Activated T-helper 1 cell treated with anti-CD3 and anti-CD28 coated beads, Interleukin-12 subunit alpha, Interleukin-12 subunit beta, Interleukin-2, Interleukin-4 antibody, amounts not matched to agents 30 ng/mL and 10 ng/mL and 1 ng/mL, durations not matched to agents 14 hours and 24 hours and 36 hours (primary cell): ENCODE data around the gene CA10. TPM values are rescaled to one million over a fixed set of nuclear protein-coding genes. Genes with fewer than 3 reads are reported as not detected.

Source experiments
- DNase-seq: peaks from one replicate; pipeline ENCODE4 v3.0.0; 2021; ENCODE audit warnings: low spot score
- H3K27ac Mint-ChIP-seq: one replicate; pipeline ENCODE4 v1.8.0; 2021; ENCODE audit warnings: mild to moderate bottlenecking, mixed read lengths
- H3K27me3 Mint-ChIP-seq: one replicate; pipeline ENCODE4 v1.8.0; 2022; ENCODE audit warnings: mild to moderate bottlenecking, moderate library complexity, mixed read lengths; ENCODE audit not compliant: insufficient read depth
- H3K36me3 Mint-ChIP-seq: one replicate; pipeline ENCODE4 v1.8.0; 2021; ENCODE audit warnings: low read depth, mixed read lengths
- H3K4me1 Mint-ChIP-seq: one replicate; pipeline ENCODE4 v1.8.0; 2021; ENCODE audit warnings: low read depth, mixed read lengths
- H3K4me3 Mint-ChIP-seq: one replicate; pipeline ENCODE4 v1.8.0; 2021; ENCODE audit warnings: mild to moderate bottlenecking, moderate library complexity, mixed read lengths
- H3K9me3 Mint-ChIP-seq: one replicate; pipeline ENCODE4 v1.8.0; 2021; ENCODE audit warnings: mixed read lengths
- intact Hi-C: fragments of 100-400 bp; cut with micrococcal nuclease; formaldehyde crosslinking; loops from one replicate; pipeline ENCODE4 v1.15.1; 2024
- total RNA-seq: library from RNA; stranded (reverse); gene quantifications from 2 replicates; pipeline ENCODE4 v1.2.3, GENCODE V29; 2022

Gene CA10
- total RNA-seq, 1 donor from 2014 or later, result not detected

- intact Hi-C loops, result no loop called here
- Mint-ChIP-seq H3K4me3 (no peak overlapping the region), H3K4me1 (no peaks in the 10 kb centered on the region), H3K9me3 (peaks cover 4% of the 10 kb centered on the region), H3K27ac (no peak overlapping the region), H3K27me3 (peaks cover 2% of the 10 kb centered on the region), H3K36me3 (no peaks in the 10 kb centered on the region)
- no peak for DNase-seq
Measured at GRCh38 chr17:52079496-52079895, 79.0 kb downstream of the CA10 start.

- Mint-ChIP-seq H3K4me1 (no peaks in the 10 kb centered on the region), H3K36me3 (no peaks in the 10 kb centered on the region), H3K4me3 (no peak overlapping the region), H3K9me3 (peaks cover 7% of the 10 kb centered on the region), H3K27ac (no peak overlapping the region), H3K27me3 (peaks cover 2% of the 10 kb centered on the region)
- intact Hi-C loops, result no loop called here
- no peak for DNase-seq
Measured at GRCh38 chr17:52071712-52072111, 86.8 kb downstream of the CA10 start.

GRCh38 chr17:52064791-52065211 lies 93.7 kb downstream of the CA10 start:
- peaks cover 15% of the 10 kb centered on the region for H3K9me3 Mint-ChIP-seq
- intact Hi-C loops, result no loop called here
- H3K36me3 Mint-ChIP-seq, result no peaks in the 10 kb centered on the region
- no peaks in the 10 kb centered on the region for H3K4me1 Mint-ChIP-seq
- H3K4me3 Mint-ChIP-seq, result no peak overlapping the region
- H3K27me3 Mint-ChIP-seq, result no peaks in the 10 kb centered on the region
- H3K27ac Mint-ChIP-seq, result no peak overlapping the region
- no peak for DNase-seq

GRCh38 chr17:52049496-52049895 lies 109.0 kb downstream of the CA10 start:
- H3K36me3 Mint-ChIP-seq, result no peaks in the 10 kb centered on the region
- no peaks in the 10 kb centered on the region for H3K9me3 Mint-ChIP-seq
- intact Hi-C loops, result no loop called here
- H3K4me3 Mint-ChIP-seq, result no peak overlapping the region
- no peak overlapping the region for H3K27ac Mint-ChIP-seq
- peaks cover 2% of the 10 kb centered on the region for H3K27me3 Mint-ChIP-seq
- no peak for DNase-seq
- H3K4me1 Mint-ChIP-seq, result no peaks in the 10 kb centered on the region

- H3K9me3 Mint-ChIP-seq, result no peaks in the 10 kb centered on the region
- DNase-seq, result no peak
- intact Hi-C loops, result no loop called here
- H3K27me3 Mint-ChIP-seq, result peaks cover 2% of the 10 kb centered on the region
- no peak overlapping the region for H3K4me3 Mint-ChIP-seq
- no peak overlapping the region for H3K27ac Mint-ChIP-seq
- H3K4me1 Mint-ChIP-seq, result no peaks in the 10 kb centered on the region
- H3K36me3 Mint-ChIP-seq, result no peaks in the 10 kb centered on the region
Measured at GRCh38 chr17:52049051-52049450, 109.5 kb downstream of the CA10 start.

- H3K36me3 Mint-ChIP-seq, result no peaks in the 10 kb centered on the region
- H3K4me3 Mint-ChIP-seq, result no peak overlapping the region
- peaks cover under 1% of the 10 kb centered on the region for H3K27me3 Mint-ChIP-seq
- H3K27ac Mint-ChIP-seq, result no peak overlapping the region
- intact Hi-C loops, result no loop called here
- no peaks in the 10 kb centered on the region for H3K9me3 Mint-ChIP-seq
- H3K4me1 Mint-ChIP-seq, result no peaks in the 10 kb centered on the region
- no peak for DNase-seq
Measured at GRCh38 chr17:52048137-52048898, 110.2 kb downstream of the CA10 start.

GRCh38 chr17:52047086-52047485 lies 111.4 kb downstream of the CA10 start:
- Mint-ChIP-seq H3K27me3 (no peaks in the 10 kb centered on the region), H3K4me1 (no peaks in the 10 kb centered on the region), H3K9me3 (no peaks in the 10 kb centered on the region), H3K4me3 (no peak overlapping the region), H3K36me3 (no peaks in the 10 kb centered on the region), H3K27ac (no peak overlapping the region)
- intact Hi-C loops, result no loop called here
- DNase-seq, result no peak

- Mint-ChIP-seq H3K4me1 (no peaks in the 10 kb centered on the region), H3K9me3 (no peaks in the 10 kb centered on the region), H3K27me3 (no peaks in the 10 kb centered on the region), H3K27ac (no peak overlapping the region), H3K4me3 (no peak overlapping the region), H3K36me3 (no peaks in the 10 kb centered on the region)
- no peak for DNase-seq
- intact Hi-C loops, result no loop called here
Measured at GRCh38 chr17:52041123-52041617, 117.3 kb downstream of the CA10 start.

- DNase-seq, result no peak
- no peak overlapping the region for H3K27ac Mint-ChIP-seq
- no peaks in the 10 kb centered on the region for H3K36me3 Mint-ChIP-seq
- intact Hi-C loops, result no loop called here
- no peaks in the 10 kb centered on the region for H3K4me1 Mint-ChIP-seq
- no peaks in the 10 kb centered on the region for H3K9me3 Mint-ChIP-seq
- H3K27me3 Mint-ChIP-seq, result no peaks in the 10 kb centered on the region
- H3K4me3 Mint-ChIP-seq, result no peak overlapping the region
Measured at GRCh38 chr17:52036416-52036815, 122.1 kb downstream of the CA10 start.

- DNase-seq, result no peak
- H3K36me3 Mint-ChIP-seq, result no peaks in the 10 kb centered on the region
- H3K27me3 Mint-ChIP-seq, result no peaks in the 10 kb centered on the region
- no peaks in the 10 kb centered on the region for H3K4me1 Mint-ChIP-seq
- no peak overlapping the region for H3K27ac Mint-ChIP-seq
- no peak overlapping the region for H3K4me3 Mint-ChIP-seq
- no peaks in the 10 kb centered on the region for H3K9me3 Mint-ChIP-seq
- intact Hi-C loops, result no loop called here
Measured at GRCh38 chr17:52035336-52035915, 123.1 kb downstream of the CA10 start.

GRCh38 chr17:52032454-52032853 lies 126.1 kb downstream of the CA10 start:
- DNase-seq, result no peak
- Mint-ChIP-seq H3K4me3 (no peak overlapping the region), H3K27ac (no peak overlapping the region), H3K27me3 (no peaks in the 10 kb centered on the region), H3K9me3 (no peaks in the 10 kb centered on the region), H3K36me3 (no peaks in the 10 kb centered on the region), H3K4me1 (no peaks in the 10 kb centered on the region)
- intact Hi-C loops, result no loop called here

- DNase-seq, result no peak
- intact Hi-C loops, result no loop called here
- Mint-ChIP-seq H3K9me3 (no peaks in the 10 kb centered on the region), H3K36me3 (no peaks in the 10 kb centered on the region), H3K27me3 (no peaks in the 10 kb centered on the region), H3K27ac (no peak overlapping the region), H3K4me3 (no peak overlapping the region), H3K4me1 (no peaks in the 10 kb centered on the region)
Measured at GRCh38 chr17:52030052-52030451, 128.5 kb downstream of the CA10 start.

- H3K9me3 Mint-ChIP-seq, result no peaks in the 10 kb centered on the region
- H3K27ac Mint-ChIP-seq, result no peak overlapping the region
- H3K27me3 Mint-ChIP-seq, result no peaks in the 10 kb centered on the region
- no peak overlapping the region for H3K4me3 Mint-ChIP-seq
- DNase-seq, result no peak
- no peaks in the 10 kb centered on the region for H3K4me1 Mint-ChIP-seq
- no peaks in the 10 kb centered on the region for H3K36me3 Mint-ChIP-seq
- intact Hi-C loops, result no loop called here
Measured at GRCh38 chr17:52027620-52028295, 130.8 kb downstream of the CA10 start.
